CD4-positive, alpha-beta T cell treated with Interleukin-6 at 100 ng/mL for 8 hours (primary cell): ENCODE measurements around the gene MED1.

Experiments
- DNase-seq: peaks from one replicate; pipeline ENCODE4 v3.0.0-alpha.2; 2020; ENCODE audit warnings: mixed read lengths, low spot score

The MED1 gene

DNA sequence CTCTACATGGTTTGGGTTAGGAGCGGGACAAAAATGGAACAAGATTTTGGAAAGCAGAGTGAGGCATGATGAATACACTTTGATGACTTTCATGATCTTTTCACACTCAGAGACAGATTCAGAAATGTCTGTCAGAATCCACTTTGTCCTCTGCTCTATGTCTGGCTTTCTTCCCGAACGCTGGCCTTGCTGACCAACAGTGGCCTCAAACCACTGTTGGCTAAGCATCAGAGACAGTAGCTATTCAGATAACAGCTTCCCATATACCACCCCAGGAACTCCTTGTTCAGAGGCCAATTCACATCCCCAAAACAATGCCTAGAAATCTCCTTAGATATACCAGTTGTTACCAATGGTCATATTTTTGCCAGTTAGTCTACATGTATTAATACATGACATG, 90.5 kb downstream of the MED1 start:
- no peak for DNase-seq

DNA sequence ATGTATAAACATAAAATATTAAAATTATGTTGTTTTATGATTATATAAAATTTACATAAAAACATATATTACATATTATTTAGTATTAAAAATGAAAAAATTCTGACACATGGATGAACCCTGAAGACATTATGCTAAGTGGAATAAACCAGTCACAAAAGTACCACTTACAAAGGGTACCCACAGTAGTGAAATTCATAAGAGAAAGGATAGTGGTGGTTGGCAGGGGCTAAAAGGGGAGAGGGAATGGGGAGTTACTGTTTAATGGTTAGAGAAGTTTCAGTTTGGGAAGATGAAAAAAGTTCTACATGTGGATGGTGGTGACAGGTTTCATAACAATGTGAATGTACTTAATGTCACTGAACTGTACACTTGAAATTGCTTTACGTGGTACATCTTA, 91.1 kb downstream of the MED1 start:
- no peak for DNase-seq

DNA sequence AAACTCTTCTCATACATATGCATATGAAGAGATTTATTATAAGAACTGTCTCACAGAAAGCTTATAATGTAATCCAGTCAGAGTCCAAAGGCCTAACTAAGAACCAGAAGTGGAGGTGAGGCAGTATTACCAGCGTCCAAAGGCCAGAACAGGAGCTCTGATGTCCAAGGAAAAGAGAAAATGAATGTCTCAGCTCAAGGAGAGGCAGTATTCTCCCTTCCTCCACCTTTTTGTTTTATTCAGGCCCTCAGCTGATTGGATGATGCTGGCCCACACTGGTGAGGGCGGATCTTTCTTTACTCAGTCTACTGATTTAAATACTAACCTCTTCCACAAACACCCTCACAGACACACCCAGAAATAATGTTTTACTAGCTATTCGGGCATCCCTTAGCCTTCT, 93.1 kb downstream of the MED1 start:
- DNase-seq: no peak

DNA sequence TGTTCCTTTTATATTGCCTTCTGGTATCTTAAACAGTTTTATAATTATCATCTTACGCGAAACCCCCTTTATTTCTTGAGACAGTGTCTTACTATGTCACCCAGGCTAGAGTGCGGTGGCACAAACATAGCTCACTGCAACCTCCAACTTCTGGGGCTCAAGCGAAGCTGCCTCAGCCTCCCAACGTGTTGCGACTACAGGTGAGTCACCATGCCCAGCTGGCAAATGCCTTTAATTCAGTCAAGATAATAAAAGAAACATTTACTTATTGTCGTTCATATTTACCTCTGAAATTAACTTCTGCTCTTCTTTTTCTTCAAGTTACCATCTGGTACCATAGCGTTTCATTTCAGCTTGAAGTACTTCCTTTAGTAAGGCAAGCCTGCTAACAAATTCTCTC, 93.6 kb downstream of the MED1 start:
- DNase-seq: no peak
